GM12892 (cell line): ENCODE measurements around the gene ALG3.

ENCODE experiments used
- POLR2A ChIP-seq: IDR thresholded peaks from 2 replicates; pipeline ENCODE4 v1.6.1; 2011; ENCODE audit warnings: low read depth, low read length, control low read depth
- POLR2AphosphoS5 ChIP-seq: IDR thresholded peaks from 2 replicates; pipeline ENCODE4 v1.6.1; 2011; ENCODE audit warnings: low read depth, low read length, control low read depth

DNA sequence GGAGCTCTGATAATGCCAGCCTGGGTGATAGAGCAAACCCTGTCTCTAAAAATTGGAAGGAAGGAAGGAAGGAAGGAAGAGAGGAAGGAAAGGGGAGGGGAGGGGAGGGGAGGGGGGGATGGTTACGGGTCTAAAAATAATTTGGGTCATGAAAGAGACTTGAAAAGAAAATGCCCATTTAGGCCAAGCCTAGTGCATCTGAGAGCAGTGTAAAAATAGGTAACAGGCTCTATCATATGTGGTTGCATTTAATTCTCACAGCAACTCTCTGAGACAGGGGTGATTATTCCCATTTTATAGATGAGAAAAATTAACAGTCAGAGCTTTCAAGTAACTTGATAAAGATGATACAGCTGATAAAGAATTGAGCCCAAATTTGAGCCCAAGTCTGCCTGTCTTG is 23.5 kb upstream of the ALG3 start:
- no peak for TF ChIP-seq POLR2AphosphoS5
- no peak for TF ChIP-seq POLR2A
